Subcutaneous adipose tissue (tissue), 4 donors: ENCODE data around the gene RPS21. TPM values are rescaled to one million over a fixed set of nuclear protein-coding genes. Genes with fewer than 3 reads are reported as not detected.

ENCODE experiments used
- total RNA-seq, 4 donors: library from RNA; depleted of rRNA; stranded (reverse); fragments of >200 nt; gene quantifications; one replicate each; pipeline ENCODE4 v1.1.0, GENCODE V29; 2016
- TF ChIP-seq, protein P1 (sequence below): fragments of 450-650 bp; IDR thresholded peaks from one replicate; pipeline ENCODE4 v1.5.1; 2016; ENCODE audit warnings: low read depth, mild to moderate bottlenecking, control low read depth, antibody characterized with exemption, moderate library complexity

RPS21 gene
- total RNA-seq, 4 donors from 2014 or later, result 1,888 to 3,001 (median 2,521) TPM

DNA sequence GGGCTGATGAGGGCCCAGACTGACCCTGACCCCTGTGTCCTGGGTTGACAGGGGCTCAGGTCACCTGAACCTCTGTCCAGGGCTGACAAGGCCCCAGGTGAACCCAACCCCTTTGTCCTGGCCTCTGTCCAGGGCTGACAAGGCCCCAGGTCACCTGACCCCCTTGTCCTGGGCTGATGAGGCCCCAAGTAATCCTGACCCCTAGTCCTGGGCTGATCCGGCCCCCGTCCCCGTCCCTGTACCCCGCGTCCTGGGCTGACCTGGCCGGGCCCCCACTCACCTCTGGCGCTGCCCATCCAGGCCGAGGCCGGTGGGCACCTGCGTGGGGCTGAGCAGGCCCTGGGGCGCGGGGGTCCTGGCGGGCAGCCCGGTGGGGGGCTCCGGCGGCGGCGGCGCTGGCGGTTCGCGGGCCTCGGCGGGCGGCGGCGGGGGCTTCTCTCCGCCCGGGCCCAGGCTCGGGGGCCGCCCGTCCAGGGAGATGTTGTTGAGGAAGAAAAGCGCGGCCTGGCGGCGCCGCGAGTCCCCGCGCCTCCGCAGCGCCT lies 19.8 kb downstream of the RPS21 start:
- TF ChIP-seq, protein P1, sequence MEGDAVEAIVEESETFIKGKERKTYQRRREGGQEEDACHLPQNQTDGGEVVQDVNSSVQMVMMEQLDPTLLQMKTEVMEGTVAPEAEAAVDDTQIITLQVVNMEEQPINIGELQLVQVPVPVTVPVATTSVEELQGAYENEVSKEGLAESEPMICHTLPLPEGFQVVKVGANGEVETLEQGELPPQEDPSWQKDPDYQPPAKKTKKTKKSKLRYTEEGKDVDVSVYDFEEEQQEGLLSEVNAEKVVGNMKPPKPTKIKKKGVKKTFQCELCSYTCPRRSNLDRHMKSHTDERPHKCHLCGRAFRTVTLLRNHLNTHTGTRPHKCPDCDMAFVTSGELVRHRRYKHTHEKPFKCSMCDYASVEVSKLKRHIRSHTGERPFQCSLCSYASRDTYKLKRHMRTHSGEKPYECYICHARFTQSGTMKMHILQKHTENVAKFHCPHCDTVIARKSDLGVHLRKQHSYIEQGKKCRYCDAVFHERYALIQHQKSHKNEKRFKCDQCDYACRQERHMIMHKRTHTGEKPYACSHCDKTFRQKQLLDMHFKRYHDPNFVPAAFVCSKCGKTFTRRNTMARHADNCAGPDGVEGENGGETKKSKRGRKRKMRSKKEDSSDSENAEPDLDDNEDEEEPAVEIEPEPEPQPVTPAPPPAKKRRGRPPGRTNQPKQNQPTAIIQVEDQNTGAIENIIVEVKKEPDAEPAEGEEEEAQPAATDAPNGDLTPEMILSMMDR, result no peak

DNA sequence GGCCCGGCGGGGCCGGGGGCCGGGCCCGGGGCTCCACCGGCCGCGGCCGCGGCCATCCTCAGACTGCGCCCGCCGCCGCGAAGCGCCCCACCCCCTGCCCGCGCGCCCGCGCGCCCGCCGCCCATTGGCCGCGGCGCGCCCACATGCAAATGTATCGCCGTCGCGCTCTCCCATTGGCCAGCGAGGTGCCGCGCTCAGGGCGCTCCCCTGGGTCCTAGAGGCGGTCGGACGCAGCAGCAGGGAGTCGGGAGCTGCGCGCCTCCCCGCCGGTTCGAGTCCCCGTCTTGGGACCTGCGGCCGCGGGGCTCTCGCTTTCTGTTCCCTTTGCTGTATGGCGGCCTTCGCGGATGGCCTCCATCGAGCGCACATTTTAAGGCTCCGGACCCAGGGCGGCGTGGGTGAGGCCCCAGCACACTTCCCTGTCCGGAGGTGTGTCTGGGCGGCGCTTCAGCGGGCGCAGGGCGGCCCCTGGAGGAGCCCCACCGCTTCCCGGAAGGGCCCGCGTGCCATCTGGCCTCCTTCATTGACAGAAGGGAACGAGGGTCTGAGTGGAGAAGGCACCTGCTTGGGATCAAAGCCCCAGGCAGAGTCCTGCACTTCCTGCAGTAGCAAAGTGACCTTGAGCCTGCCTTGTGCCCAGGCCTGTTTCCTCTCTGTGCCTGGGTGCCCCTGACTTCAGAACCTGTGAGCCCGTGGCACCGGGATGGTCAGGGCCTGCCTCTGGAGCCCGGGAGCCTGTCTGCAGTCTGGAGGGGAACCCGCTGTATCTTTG lies 20.5 kb downstream of the RPS21 start, which contains the start of gene CABLES2:
Gene CABLES2 (minus strand): TSS at position 65 of the 772 bp plus-strand sequence. CDS start 9 bp downstream, at position 56.
- TF ChIP-seq, protein P1, result no peak

DNA sequence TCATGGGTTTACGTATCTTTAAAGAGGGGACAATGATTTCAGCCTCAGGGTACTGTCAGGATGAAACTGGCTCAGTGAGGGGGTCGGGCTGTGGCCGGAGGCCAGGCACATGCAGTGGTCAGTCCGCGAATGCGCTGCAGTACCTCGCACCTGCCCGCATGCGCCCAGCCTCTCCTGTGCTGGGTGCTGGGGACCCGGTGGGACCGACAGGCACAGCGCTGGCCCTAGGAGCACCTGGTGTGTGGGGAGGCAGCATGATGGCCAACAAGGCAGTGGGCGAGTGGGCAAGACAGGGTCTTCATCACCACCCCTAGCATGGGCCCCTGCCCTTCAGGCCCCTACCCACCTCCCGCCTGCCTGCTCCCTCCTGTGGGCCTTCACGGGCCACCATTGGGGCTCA lies 21.2 kb downstream of the RPS21 start:
- TF ChIP-seq, protein P1, result no peak

DNA sequence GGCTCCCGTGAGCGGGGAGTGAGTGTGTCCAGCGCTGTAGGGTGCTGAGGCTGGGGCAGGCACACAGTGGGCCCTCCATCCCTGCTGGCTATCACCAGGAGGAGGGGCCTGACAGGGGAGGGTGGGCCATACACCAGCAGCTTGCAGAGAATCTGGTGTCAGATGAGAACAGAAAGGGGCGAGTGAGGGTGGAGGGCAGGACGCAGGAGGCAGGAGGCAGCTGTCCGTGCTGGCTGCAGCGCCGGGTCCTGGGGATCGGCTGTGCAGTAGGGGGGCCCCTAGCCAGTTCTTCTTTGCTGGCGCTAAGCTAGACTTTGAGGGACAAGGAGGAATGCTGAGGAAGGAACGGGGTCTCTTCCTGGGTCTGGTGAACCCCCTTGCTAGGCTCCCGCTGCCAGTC lies 21.7 kb downstream of the RPS21 start:
- TF ChIP-seq, protein P1, result no peak

DNA sequence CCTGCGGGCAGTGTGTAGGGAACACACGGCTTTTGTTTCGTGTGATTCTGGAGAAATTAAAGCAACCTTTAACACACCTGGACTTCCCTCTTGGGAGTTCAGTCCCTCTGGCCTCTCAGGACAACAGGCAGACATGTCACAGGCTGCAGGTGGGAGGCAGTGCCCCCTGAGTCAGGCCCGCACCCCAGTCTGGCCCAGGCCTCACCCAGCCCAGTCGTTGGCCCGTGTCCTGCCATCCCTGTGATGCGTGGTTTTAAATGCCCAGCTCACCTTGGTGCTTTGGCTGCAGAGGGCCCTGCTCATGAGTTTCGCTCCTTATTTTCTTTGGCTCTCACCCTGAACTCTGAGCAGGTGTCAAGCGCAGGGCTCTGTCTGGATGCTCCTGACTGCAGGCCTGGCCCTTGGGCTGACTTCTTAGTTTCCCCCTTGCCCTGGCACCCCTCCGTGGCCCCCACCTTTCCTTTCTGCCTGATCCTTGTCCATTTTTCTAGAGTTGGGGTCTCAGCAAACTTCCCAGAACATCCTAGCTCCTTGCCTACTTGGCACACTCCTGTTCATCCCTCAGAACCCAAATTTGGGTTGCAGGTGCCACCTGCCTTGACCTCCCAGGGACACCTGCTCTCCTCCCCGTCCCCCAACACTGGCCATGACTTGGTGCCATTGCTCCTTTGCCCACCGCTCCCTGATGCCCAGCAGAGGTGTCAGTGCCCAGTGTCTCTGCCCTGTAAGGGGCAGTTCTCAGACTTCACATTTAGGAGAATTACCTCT lies 22.4 kb downstream of the RPS21 start:
- TF ChIP-seq, protein P1, result no peak

DNA sequence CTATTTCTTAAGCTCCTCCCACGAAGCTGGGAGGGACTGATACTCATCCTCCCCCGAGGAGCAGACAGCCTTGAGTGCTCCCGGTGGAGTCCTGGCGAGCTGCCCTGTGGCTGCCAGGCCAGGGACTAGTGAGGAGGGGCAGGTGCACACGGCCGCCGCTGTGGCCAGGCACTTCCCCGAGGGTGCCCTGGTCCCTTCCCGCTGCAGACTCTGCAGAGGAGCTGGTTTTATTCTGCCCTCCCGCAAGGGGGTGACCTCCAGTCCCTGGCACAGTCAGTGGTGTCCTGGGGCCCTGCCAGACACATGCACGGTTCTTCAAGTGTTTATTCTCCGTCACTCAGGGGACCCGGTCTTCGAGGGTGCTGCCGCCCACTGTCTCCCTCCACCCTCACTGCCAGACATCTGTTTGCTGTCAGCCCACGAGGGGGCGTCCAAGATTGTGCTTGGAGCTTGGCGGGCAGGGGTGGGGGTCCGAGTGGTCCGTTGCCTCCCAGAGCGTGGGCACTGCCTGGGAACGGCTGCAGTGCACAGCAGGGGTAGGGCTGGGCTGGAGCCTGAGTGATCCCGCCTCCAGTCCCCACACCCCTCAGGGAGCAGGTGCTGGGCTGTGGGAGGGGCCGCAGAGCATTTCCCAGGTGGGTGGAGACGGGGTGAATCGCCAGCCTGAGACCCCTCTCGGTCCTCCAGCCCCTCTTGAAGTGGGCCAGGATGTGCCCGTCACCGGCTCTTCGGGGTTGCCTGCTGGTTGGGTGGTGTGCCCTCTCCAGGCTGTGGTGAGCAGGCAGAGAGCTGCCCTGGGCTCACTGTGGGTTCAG lies 23.2 kb downstream of the RPS21 start:
- TF ChIP-seq, protein P1, result no peak
